Measurements from ENCODE around the gene CDC42EP4. TPM values are rescaled to one million over a fixed set of nuclear protein-coding genes. Genes with fewer than 3 reads are reported as not detected.

Gene CDC42EP4
- total and polyA plus RNA-seq, 9 of the 15 experiments (the other 6 are each of a cell fraction or from before 2014, with no cell fraction given): 0.65 to 20.8 (median 12.3) TPM

DNA sequence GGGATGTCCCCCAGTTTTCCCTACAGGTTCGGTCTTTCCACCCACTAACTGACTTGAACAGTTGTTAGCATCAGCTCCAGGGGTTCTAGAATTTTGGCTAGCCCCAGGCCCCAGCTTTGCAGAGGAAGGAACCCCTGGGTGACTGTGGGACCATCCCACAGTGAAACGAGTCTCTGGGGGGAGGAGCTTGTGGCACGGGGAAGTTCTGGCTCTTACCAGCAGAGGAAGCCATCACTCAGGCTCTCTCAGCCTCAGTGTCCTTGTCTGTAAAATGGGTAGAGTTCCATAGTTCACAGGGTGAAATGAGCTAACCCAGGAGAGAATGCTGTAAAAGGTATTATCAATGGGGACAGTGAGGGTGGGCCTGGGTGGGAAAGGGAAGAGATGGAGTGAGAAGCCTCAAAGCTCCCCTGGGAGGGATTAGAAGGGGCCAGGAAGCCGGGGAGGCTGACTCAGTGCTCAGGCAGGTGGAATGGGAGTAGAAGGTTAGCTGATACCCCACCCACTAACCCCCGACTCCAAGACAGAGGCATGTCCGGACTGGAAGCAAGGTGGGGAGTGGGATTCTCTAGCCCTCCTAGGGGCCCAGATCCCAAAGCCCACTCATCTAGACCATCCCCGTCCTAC is 30.9 kb upstream of the CDC42EP4 start:
- CTCF ChIA-PET (ENCODE audit: low intra/inter-chr PET ratio): no interaction called here
- Histone ChIP-seq H4K20me1 (replicated peaks; ENCODE audit: control insufficient read depth, insufficient read depth, low read length) (no peaks in the 10 kb centered on the region), H3K79me2 (ENCODE audit: control insufficient read depth, insufficient read depth, low read length) (no peaks in the 10 kb centered on the region), H3K4me1 (replicated peaks in 1 of 2; ENCODE audit: control insufficient read depth in 2 of 2, insufficient read depth in 2 of 2, low read length in 2 of 2) (peaks cover 0 to 19% of the 10 kb centered on the region in 2 experiments; a peak in 2 of 5 replicates), H3K36me3 (ENCODE audit: control insufficient read depth, insufficient read depth, low read length) (no peaks in the 10 kb centered on the region), H3K27me3 (ENCODE audit: control insufficient read depth in 2 of 2, insufficient read depth in 2 of 2, low read length in 2 of 2) (peaks cover 23 to 65% of the 10 kb centered on the region in 2 experiments), H3K9me3 (replicated peaks; ENCODE audit: control insufficient read depth, insufficient read depth, low read depth, low read length) (no peaks in the 10 kb centered on the region), H3K4me3 (no peak overlapping the region), H3K4me2 (ENCODE audit: insufficient read depth, low read length) (no peak overlapping the region), H2AFZ (ENCODE audit: low read depth, low read length) (no peak overlapping the region), H3K9ac (ENCODE audit: insufficient read depth in 1 of 2, low read depth in 2 of 2, low read length in 2 of 2) (peak overlapping the region in 1 of 2 experiments; percentile 52; a peak in 2 of 4 replicates), H3K27ac (ENCODE audit: extremely low read depth, low read depth, low read length) (no peak overlapping the region), H3K9me1 (ENCODE audit: control insufficient read depth, insufficient read depth, low read length) (no peaks in the 10 kb centered on the region)
- no TSS peak for BruUV-seq (replicated peaks)
- in situ Hi-C loops (cut with MboI): no loop called here
- no peak for FAIRE-seq
- 4% methylated on average over 6 of the region's 7 CpGs for WGBS (ENCODE audit: insufficient coverage, low coverage, missing lambda C conversion rate)
- ATAC-seq: no peak
- intact Hi-C loops (cut with micrococcal nuclease): no loop called here
- POLR2A ChIA-PET: interaction anchor here (0.7 to 1.2 kb wide), 3 partner anchors 18 to 146 kb away, joined by 3 read pairs; no protein-coding TSS in a partner anchor
- peak in 1 of 4 experiments; percentile 39 for DNase-seq (ENCODE audit: extremely low read depth in 1 of 4, low spot score in 3 of 4)
- TF ChIP-seq FOXK2 (conservative IDR thresholded peaks at IDR 0.05 in 1 of 2, IDR thresholded peaks at IDR 0.05 in 1 of 2; ENCODE audit: low read depth in 2 of 2) (no peak), ADNP (tag; IDR thresholded peaks at IDR 0.05) (0 out of 2 replicates have a peak, but pooled peaks have one; percentile 26), MEF2A (IDR thresholded peaks at IDR 0.05; ENCODE audit: control insufficient read depth, low read depth, low read length) (no peak), RBM25 (IDR thresholded peaks at IDR 0.05; ENCODE audit: low read depth, low read length, severe bottlenecking) (peak; percentile 83), BCOR (IDR thresholded peaks at IDR 0.05) (0 out of 2 replicates have a peak, but pooled peaks have one; percentile 42), RCOR1 (IDR thresholded peaks at IDR 0.05; ENCODE audit: borderline replicate concordance in 1 of 2, low read depth in 2 of 2, low read length in 2 of 2) (0 out of 4 replicates have a peak, but pooled peaks of 1 of the 2 experiments have one; percentile 16), XRCC4 (IDR thresholded peaks at IDR 0.05; ENCODE audit: extremely low read depth, insufficient read depth, insufficient read length) (no peak), PTBP1 (IDR thresholded peaks at IDR 0.05; ENCODE audit: low read depth, low read length) (0 out of 2 replicates have a peak, but pooled peaks have one; percentile 53), U2AF1 (optimal IDR thresholded peaks at IDR 0.05; ENCODE audit: low read depth, low read length) (no peak), CBX5 (IDR thresholded peaks at IDR 0.05; ENCODE audit: borderline replicate concordance, low read depth) (no peak), KDM1A (IDR thresholded peaks at IDR 0.05) (peak in 1 of 2 experiments; percentile 48; a peak in 2 of 4 replicates), ZNF644 (tag; IDR thresholded peaks at IDR 0.05; ENCODE audit: low read depth) (no peak), BHLHE40 (IDR thresholded peaks at IDR 0.05; ENCODE audit: low read length) (no peak), E2F1 (CRISPR knock-in tag; IDR thresholded peaks at IDR 0.05) (no peak), EGR1 (conservative IDR thresholded peaks at IDR 0.05) (no peak)
- TF ChIP-seq, protein P1, sequence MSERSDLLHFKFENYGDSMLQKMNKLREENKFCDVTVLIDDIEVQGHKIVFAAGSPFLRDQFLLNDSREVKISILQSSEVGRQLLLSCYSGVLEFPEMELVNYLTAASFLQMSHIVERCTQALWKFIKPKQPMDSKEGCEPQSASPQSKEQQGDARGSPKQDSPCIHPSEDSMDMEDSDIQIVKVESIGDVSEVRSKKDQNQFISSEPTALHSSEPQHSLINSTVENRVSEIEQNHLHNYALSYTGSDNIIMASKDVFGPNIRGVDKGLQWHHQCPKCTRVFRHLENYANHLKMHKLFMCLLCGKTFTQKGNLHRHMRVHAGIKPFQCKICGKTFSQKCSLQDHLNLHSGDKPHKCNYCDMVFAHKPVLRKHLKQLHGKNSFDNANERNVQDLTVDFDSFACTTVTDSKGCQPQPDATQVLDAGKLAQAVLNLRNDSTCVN (CRISPR knock-in tag; IDR thresholded peaks at IDR 0.05): no peak
- TF ChIP-seq, protein P2, sequence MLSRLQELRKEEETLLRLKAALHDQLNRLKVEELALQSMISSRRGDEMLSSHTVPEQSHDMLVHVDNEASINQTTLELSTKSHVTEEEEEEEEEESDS (CRISPR knock-in tag; IDR thresholded peaks at IDR 0.05): no peak
- TF ChIP-seq, protein P3, sequence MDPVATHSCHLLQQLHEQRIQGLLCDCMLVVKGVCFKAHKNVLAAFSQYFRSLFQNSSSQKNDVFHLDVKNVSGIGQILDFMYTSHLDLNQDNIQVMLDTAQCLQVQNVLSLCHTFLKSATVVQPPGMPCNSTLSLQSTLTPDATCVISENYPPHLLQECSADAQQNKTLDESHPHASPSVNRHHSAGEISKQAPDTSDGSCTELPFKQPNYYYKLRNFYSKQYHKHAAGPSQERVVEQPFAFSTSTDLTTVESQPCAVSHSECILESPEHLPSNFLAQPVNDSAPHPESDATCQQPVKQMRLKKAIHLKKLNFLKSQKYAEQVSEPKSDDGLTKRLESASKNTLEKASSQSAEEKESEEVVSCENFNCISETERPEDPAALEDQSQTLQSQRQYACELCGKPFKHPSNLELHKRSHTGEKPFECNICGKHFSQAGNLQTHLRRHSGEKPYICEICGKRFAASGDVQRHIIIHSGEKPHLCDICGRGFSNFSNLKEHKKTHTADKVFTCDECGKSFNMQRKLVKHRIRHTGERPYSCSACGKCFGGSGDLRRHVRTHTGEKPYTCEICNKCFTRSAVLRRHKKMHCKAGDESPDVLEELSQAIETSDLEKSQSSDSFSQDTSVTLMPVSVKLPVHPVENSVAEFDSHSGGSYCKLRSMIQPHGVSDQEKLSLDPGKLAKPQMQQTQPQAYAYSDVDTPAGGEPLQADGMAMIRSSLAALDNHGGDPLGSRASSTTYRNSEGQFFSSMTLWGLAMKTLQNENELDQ (CRISPR knock-in tag; IDR thresholded peaks at IDR 0.05; ENCODE audit: borderline replicate concordance): no peak
